IPS-20b (cell line): ENCODE results near the gene NR2F1.
A peak's percentile ranks its signal among the peaks of the same experiment; 100 is the strongest.

ENCODE experiments used
- H3K27ac ChIP-seq: one replicate; pipeline ENCODE4 v1.5.1; 2013; ENCODE audit warnings: low read length
- H3K27me3 ChIP-seq: 2 replicates; pipeline ENCODE4 v1.6.1; 2013; ENCODE audit warnings: mild to moderate bottlenecking, low read length, inconsistent platforms; ENCODE audit not compliant: insufficient read depth
- H3K36me3 ChIP-seq: 2 replicates; pipeline ENCODE4 v1.6.1; 2013; ENCODE audit warnings: low read depth, mild to moderate bottlenecking, inconsistent platforms, low read length, moderate library complexity; ENCODE audit not compliant: insufficient read depth
- H3K4me1 ChIP-seq: 2 replicates; pipeline ENCODE4 v1.6.1; 2013; ENCODE audit warnings: mild to moderate bottlenecking, control low read depth, inconsistent platforms, low read length, moderate library complexity; ENCODE audit not compliant: insufficient read depth
- H3K4me3 ChIP-seq: 2 replicates; pipeline ENCODE4 v1.5.1; 2013; ENCODE audit warnings: mild to moderate bottlenecking, low read length, inconsistent platforms
- H3K9ac ChIP-seq: 2 replicates; pipeline ENCODE4 v1.6.1; 2013; ENCODE audit warnings: low read depth, mild to moderate bottlenecking, inconsistent platforms, low read length, moderate library complexity
- H3K9me3 ChIP-seq: 2 replicates; pipeline ENCODE4 v1.6.1; 2013; ENCODE audit warnings: mild to moderate bottlenecking, low read depth, low read length, inconsistent platforms; ENCODE audit not compliant: insufficient read depth

NR2F1 gene

GRCh38 chr5:93603078-93603792 is 20.2 kb downstream of the NR2F1 start:
- no peak overlapping the region for H3K27ac ChIP-seq
- H3K27me3 ChIP-seq, result peaks cover 100% of the 10 kb centered on the region
- H3K4me3 ChIP-seq, result no peak overlapping the region; the same call in 1 of the 2 replicates
- no peaks in the 10 kb centered on the region for H3K9me3 ChIP-seq
- peaks cover 12% of the 10 kb centered on the region; the same call in 1 of the 2 replicates for H3K4me1 ChIP-seq
- no peaks in the 10 kb centered on the region for H3K36me3 ChIP-seq
- H3K9ac ChIP-seq, result no peak overlapping the region

- H3K27me3 ChIP-seq, result peaks cover 100% of the 10 kb centered on the region
- no peak overlapping the region for H3K9ac ChIP-seq
- H3K4me3 ChIP-seq, result no peak overlapping the region
These were observed 21.0 kb downstream of the NR2F1 start for GRCh38 chr5:93603793-93604643.

GRCh38 chr5:93604644-93605515 is 21.9 kb downstream of the NR2F1 start:
- H3K27me3 ChIP-seq, result peaks cover 100% of the 10 kb centered on the region
- H3K4me1 ChIP-seq, result peaks cover 5% of the 10 kb centered on the region; the same call in 1 of the 2 replicates
- H3K36me3 ChIP-seq, result no peaks in the 10 kb centered on the region
- no peak overlapping the region for H3K27ac ChIP-seq
- H3K9ac ChIP-seq, result no peak overlapping the region
- no peaks in the 10 kb centered on the region for H3K9me3 ChIP-seq
- no peak overlapping the region for H3K4me3 ChIP-seq

More at GRCh38 chr5:93603793-93604643, 21.0 kb downstream of the NR2F1 start:
- H3K36me3 ChIP-seq, result no peaks in the 10 kb centered on the region
- no peaks in the 10 kb centered on the region for H3K9me3 ChIP-seq
- H3K4me1 ChIP-seq, result peaks cover 11% of the 10 kb centered on the region; the same call in 1 of the 2 replicates
- no peak overlapping the region for H3K27ac ChIP-seq

- Histone ChIP-seq H3K9me3 (no peaks in the 10 kb centered on the region), H3K27me3 (peaks cover 100% of the 10 kb centered on the region), H3K9ac (no peak overlapping the region)
These were observed 23.3 kb downstream of the NR2F1 start for GRCh38 chr5:93606382-93606752.

GRCh38 chr5:93607367-93608258 is 24.6 kb downstream of the NR2F1 start:
- peaks cover 100% of the 10 kb centered on the region for H3K27me3 ChIP-seq

More at GRCh38 chr5:93606382-93606752, 23.3 kb downstream of the NR2F1 start:
- Histone ChIP-seq H3K36me3 (no peaks in the 10 kb centered on the region), H3K4me3 (no peak overlapping the region), H3K4me1 (peaks cover 12% of the 10 kb centered on the region), H3K27ac (no peak overlapping the region)

GRCh38 chr5:93608855-93609254 is 25.8 kb downstream of the NR2F1 start:
- Histone ChIP-seq H3K27me3 (peaks cover 100% of the 10 kb centered on the region), H3K4me1 (peaks cover 10% of the 10 kb centered on the region), H3K9me3 (no peaks in the 10 kb centered on the region), H3K4me3 (no peak overlapping the region), H3K36me3 (no peaks in the 10 kb centered on the region), H3K9ac (no peak overlapping the region), H3K27ac (no peak overlapping the region)

More at GRCh38 chr5:93607367-93608258, 24.6 kb downstream of the NR2F1 start:
- Histone ChIP-seq H3K4me1 (peaks cover 15% of the 10 kb centered on the region), H3K4me3 (peak overlapping the region; percentile 34), H3K27ac (no peak overlapping the region), H3K9me3 (no peaks in the 10 kb centered on the region), H3K9ac (no peak overlapping the region), H3K36me3 (no peaks in the 10 kb centered on the region)

GRCh38 chr5:93609762-93610161 is 26.7 kb downstream of the NR2F1 start:
- Histone ChIP-seq H3K4me1 (peaks cover 10% of the 10 kb centered on the region), H3K27me3 (peaks cover 100% of the 10 kb centered on the region), H3K27ac (no peak overlapping the region), H3K36me3 (no peaks in the 10 kb centered on the region), H3K9ac (no peak overlapping the region), H3K9me3 (no peaks in the 10 kb centered on the region), H3K4me3 (no peak overlapping the region)

GRCh38 chr5:93610581-93611272 is 27.7 kb downstream of the NR2F1 start:
- Histone ChIP-seq H3K9ac (no peak overlapping the region), H3K4me3 (no peak overlapping the region), H3K4me1 (peaks cover 10% of the 10 kb centered on the region), H3K36me3 (no peaks in the 10 kb centered on the region), H3K27ac (no peak overlapping the region), H3K9me3 (no peaks in the 10 kb centered on the region), H3K27me3 (peaks cover 100% of the 10 kb centered on the region)

- no peak overlapping the region for H3K27ac ChIP-seq
- H3K4me1 ChIP-seq, result peaks cover 10% of the 10 kb centered on the region
- H3K27me3 ChIP-seq, result peaks cover 100% of the 10 kb centered on the region
- H3K9ac ChIP-seq, result no peak overlapping the region
- no peak overlapping the region for H3K4me3 ChIP-seq
- no peaks in the 10 kb centered on the region for H3K9me3 ChIP-seq
- no peaks in the 10 kb centered on the region for H3K36me3 ChIP-seq
These were observed 28.4 kb downstream of the NR2F1 start for GRCh38 chr5:93611273-93611975.
